ENCODE measurements around the gene DOCK6.

Gene DOCK6

GRCh38 chr19:11264452-11265176 is 2.3 kb upstream of the DOCK6 start:
- Histone ChIP-seq H3K4me1 (ENCODE audit: insufficient read depth, poor library complexity, severe bottlenecking) (peaks cover 26% of the 10 kb centered on the region), H3K36me3 (ENCODE audit: low read depth) (no peaks in the 10 kb centered on the region), H3K9me3 (ENCODE audit: severe bottlenecking) (no peaks in the 10 kb centered on the region), H3K27ac (ENCODE audit: poor library complexity, severe bottlenecking) (peak overlapping the region; percentile 98), H3K4me3 (ENCODE audit: severe bottlenecking) (no peak overlapping the region), H3K27me3 (ENCODE audit: insufficient read depth, poor library complexity, severe bottlenecking) (no peaks in the 10 kb centered on the region)
- ATAC-seq (ENCODE audit: low read depth), result peak; percentile 47
- no peak for TF ChIP-seq CTCF (IDR thresholded peaks at IDR 0.05; ENCODE audit: poor library complexity, severe bottlenecking)
- DNase-seq (ENCODE audit: low spot score), result peak; percentile 87

DNA sequence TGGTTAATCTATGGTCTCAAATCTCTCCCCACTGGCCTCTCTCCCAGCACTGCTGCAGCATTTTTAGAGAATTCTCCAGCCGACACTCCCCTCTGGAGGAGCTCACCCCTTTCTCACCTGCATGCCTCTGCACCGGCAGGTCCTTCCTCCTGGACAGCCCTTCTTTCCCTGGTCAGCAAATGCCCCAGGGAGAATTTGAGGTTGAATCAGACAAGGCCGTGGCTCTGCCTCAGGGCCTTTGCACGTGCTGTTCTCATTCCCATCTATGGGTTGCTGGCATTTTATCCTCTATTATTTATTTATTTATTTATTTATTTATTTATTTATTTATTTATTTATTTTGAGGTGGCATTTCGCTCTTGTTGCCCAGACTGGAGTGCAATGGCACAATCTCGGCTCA is 1.4 kb upstream of the DOCK6 start:
- ATAC-seq (ENCODE audit: low read depth), result no peak
- no peaks in the 10 kb centered on the region for H3K27me3 ChIP-seq (ENCODE audit: insufficient read depth, poor library complexity, severe bottlenecking)
- H3K27ac ChIP-seq (ENCODE audit: poor library complexity, severe bottlenecking), result peak overlapping the region; percentile 98
- DNase-seq (ENCODE audit: low spot score), result no peak
- H3K4me1 ChIP-seq (ENCODE audit: insufficient read depth, poor library complexity, severe bottlenecking), result peaks cover 19% of the 10 kb centered on the region
- TF ChIP-seq CTCF (IDR thresholded peaks at IDR 0.05; ENCODE audit: poor library complexity, severe bottlenecking), result no peak
- H3K36me3 ChIP-seq (ENCODE audit: low read depth), result no peaks in the 10 kb centered on the region
- H3K4me3 ChIP-seq (ENCODE audit: severe bottlenecking), result no peak overlapping the region
- no peaks in the 10 kb centered on the region for H3K9me3 ChIP-seq (ENCODE audit: severe bottlenecking)

DNA sequence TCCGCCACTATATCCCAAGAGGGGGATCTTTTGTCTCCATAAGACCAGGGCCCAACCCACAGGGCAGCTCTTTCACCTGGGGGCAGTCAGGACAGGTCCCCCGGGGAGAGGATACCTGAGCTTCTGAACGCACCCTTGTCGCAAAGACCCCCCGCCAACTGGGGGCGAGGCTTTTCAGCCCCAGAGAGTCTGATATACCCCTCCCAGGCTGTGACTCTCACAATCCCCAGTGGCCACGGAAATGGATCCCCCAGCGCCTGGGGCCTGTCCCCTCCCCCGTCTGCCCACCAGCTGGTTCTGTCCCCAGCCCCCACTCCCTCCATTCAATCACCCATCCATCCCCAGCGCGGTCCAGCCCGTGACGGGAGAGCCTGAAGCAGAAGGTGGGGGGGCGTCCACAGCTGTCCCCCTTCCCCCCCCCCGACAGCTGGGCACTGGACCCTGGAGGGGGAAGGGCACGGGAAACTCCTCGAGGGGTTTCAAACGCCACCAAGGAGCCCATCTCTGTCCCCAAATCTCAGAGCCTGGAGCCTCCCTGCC is 823 bp downstream of the DOCK6 start:
- H3K36me3 ChIP-seq (ENCODE audit: low read depth), result no peaks in the 10 kb centered on the region

GRCh38 chr19:11260996-11261395 is 1.3 kb downstream of the DOCK6 start:
- Histone ChIP-seq H3K27me3 (ENCODE audit: insufficient read depth, poor library complexity, severe bottlenecking) (no peaks in the 10 kb centered on the region), H3K4me3 (ENCODE audit: severe bottlenecking) (no peak overlapping the region), H3K36me3 (ENCODE audit: low read depth) (no peaks in the 10 kb centered on the region), H3K27ac (ENCODE audit: poor library complexity, severe bottlenecking) (no peak overlapping the region), H3K9me3 (ENCODE audit: severe bottlenecking) (no peaks in the 10 kb centered on the region), H3K4me1 (ENCODE audit: insufficient read depth, poor library complexity, severe bottlenecking) (peaks cover 18% of the 10 kb centered on the region)
- ATAC-seq (ENCODE audit: low read depth) (no peak), DNase-seq (ENCODE audit: low spot score) (no peak)
- no peak for TF ChIP-seq CTCF (IDR thresholded peaks at IDR 0.05; ENCODE audit: poor library complexity, severe bottlenecking)

More for the DNA sequence above, 823 bp downstream of the DOCK6 start:
- no peak for DNase-seq (ENCODE audit: low spot score)
- Histone ChIP-seq H3K9me3 (ENCODE audit: severe bottlenecking) (no peaks in the 10 kb centered on the region), H3K27ac (ENCODE audit: poor library complexity, severe bottlenecking) (peak overlapping the region; percentile 63), H3K27me3 (ENCODE audit: insufficient read depth, poor library complexity, severe bottlenecking) (no peaks in the 10 kb centered on the region), H3K4me1 (ENCODE audit: insufficient read depth, poor library complexity, severe bottlenecking) (peaks cover 19% of the 10 kb centered on the region), H3K4me3 (ENCODE audit: severe bottlenecking) (peak overlapping the region; percentile 95)
- ATAC-seq (ENCODE audit: low read depth), result no peak
- no peak for TF ChIP-seq CTCF (IDR thresholded peaks at IDR 0.05; ENCODE audit: poor library complexity, severe bottlenecking)

- H3K4me3 ChIP-seq (ENCODE audit: severe bottlenecking), result no peak overlapping the region
- H3K27ac ChIP-seq (ENCODE audit: poor library complexity, severe bottlenecking), result no peak overlapping the region
- DNase-seq (ENCODE audit: low spot score) (no peak), ATAC-seq (ENCODE audit: low read depth) (no peak)
- no peaks in the 10 kb centered on the region for H3K27me3 ChIP-seq (ENCODE audit: insufficient read depth, poor library complexity, severe bottlenecking)
- no peak for TF ChIP-seq CTCF (IDR thresholded peaks at IDR 0.05; ENCODE audit: poor library complexity, severe bottlenecking)
- H3K9me3 ChIP-seq (ENCODE audit: severe bottlenecking), result no peaks in the 10 kb centered on the region
- H3K4me1 ChIP-seq (ENCODE audit: insufficient read depth, poor library complexity, severe bottlenecking), result no peaks in the 10 kb centered on the region
- H3K36me3 ChIP-seq (ENCODE audit: low read depth), result no peaks in the 10 kb centered on the region
Observed at GRCh38 chr19:11257846-11258380, 4.4 kb downstream of the DOCK6 start.

Data from RWPE2 (cell line).